Suprapubic skin (tissue), 3 donors: Measurements from ENCODE around the gene RXYLT1.

ENCODE experiments used
- CTCF ChIP-seq, 2 donors: fragments of 200-600 bp in 1 of 2; fragments of 450-650 bp in 1 of 2; sonication (generic) in 1 of 2; IDR thresholded peaks; one replicate each; pipeline ENCODE4 v1.5.1; 2016 to 2019; ENCODE audit warnings: antibody characterized with exemption in 2 of 2, mild to moderate bottlenecking in 1 of 2, moderate library complexity in 1 of 2
- EP300 ChIP-seq: sonication (generic); formaldehyde crosslinking; IDR thresholded peaks from one replicate; pipeline ENCODE4 v1.6.1; 2017; ENCODE audit warnings: antibody characterized with exemption
- POLR2A ChIP-seq, 2 donors: fragments of 450-650 bp; IDR thresholded peaks; one replicate each; pipeline ENCODE4 v1.6.1; 2017; ENCODE audit warnings: antibody characterized with exemption in 2 of 2, mild to moderate bottlenecking in 2 of 2, moderate library complexity in 2 of 2

- TF ChIP-seq EP300 = no peak
- no peak for TF ChIP-seq POLR2A (IDR thresholded peaks at IDR 0.05)
- TF ChIP-seq CTCF (IDR thresholded peaks at IDR 0.05) = no peak
Measured at GRCh38 chr12:63747553-63747952, 32.2 kb upstream of the RXYLT1 start.
